ENCODE results near the gene NT5C2. TPM values are rescaled to one million over a fixed set of nuclear protein-coding genes. Genes with fewer than 3 reads are reported as not detected.

NT5C2 gene
- total RNA-seq, 1 experiment from 2014 or later: 91.2 TPM

DNA sequence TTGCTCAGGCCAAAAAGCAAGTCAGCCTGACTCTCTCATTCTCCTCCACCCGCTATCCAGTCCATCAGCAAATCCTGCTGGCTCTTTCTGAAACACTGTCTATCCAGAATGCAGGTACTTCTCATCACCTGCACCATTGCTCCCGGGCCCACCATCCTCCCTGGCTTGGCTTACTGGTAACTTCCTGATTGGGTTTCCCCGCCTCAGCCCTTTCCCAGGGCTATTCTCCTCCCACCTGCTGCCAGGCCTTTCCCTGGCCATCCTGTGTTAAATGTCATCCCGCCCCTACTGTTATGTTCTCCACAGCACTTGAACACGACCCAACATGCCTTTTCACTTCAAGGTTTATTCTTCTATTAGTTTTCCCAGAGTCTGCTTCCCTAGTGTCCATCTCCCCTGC lies 150.9 kb downstream of the NT5C2 start:
- H3K36me3 ChIP-seq (ENCODE audit: control insufficient read depth, insufficient read depth, low read length): no peaks in the 10 kb centered on the region
- DNase-seq: no peak
- H3K4me3 Mint-ChIP-seq (ENCODE audit: unreplicated experiment): no peak overlapping the region
- H3K9me3 Mint-ChIP-seq (ENCODE audit: unreplicated experiment): no peaks in the 10 kb centered on the region
- no peaks in the 10 kb centered on the region for H3K36me3 Mint-ChIP-seq (ENCODE audit: insufficient read depth, unreplicated experiment)
- TF ChIP-seq, protein P1, sequence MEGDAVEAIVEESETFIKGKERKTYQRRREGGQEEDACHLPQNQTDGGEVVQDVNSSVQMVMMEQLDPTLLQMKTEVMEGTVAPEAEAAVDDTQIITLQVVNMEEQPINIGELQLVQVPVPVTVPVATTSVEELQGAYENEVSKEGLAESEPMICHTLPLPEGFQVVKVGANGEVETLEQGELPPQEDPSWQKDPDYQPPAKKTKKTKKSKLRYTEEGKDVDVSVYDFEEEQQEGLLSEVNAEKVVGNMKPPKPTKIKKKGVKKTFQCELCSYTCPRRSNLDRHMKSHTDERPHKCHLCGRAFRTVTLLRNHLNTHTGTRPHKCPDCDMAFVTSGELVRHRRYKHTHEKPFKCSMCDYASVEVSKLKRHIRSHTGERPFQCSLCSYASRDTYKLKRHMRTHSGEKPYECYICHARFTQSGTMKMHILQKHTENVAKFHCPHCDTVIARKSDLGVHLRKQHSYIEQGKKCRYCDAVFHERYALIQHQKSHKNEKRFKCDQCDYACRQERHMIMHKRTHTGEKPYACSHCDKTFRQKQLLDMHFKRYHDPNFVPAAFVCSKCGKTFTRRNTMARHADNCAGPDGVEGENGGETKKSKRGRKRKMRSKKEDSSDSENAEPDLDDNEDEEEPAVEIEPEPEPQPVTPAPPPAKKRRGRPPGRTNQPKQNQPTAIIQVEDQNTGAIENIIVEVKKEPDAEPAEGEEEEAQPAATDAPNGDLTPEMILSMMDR (IDR thresholded peaks at IDR 0.05; ENCODE audit: insufficient read depth in 1 of 2, low read depth in 1 of 2, low read length in 1 of 2, severe bottlenecking in 1 of 2, unreplicated experiment in 1 of 2): no peak
- H3K9me3 ChIP-seq: no peaks in the 10 kb centered on the region
- intact Hi-C loops (cut with micrococcal nuclease; ENCODE audit: unreplicated experiment): no loop called here
- no TSS peak for BruUV-seq (replicated peaks)
- no peaks in the 10 kb centered on the region for H3K27me3 Mint-ChIP-seq (ENCODE audit: insufficient read depth, unreplicated experiment)
- no peaks in the 10 kb centered on the region for H3K4me1 Mint-ChIP-seq (ENCODE audit: low read depth, unreplicated experiment)
- POLR2A ChIA-PET: interaction anchor here (0.5 kb wide), 1 partner anchor 486 kb away, joined by 3 read pairs; no protein-coding TSS in a partner anchor
- CTCF ChIA-PET: no interaction called here
- H3K4me3 ChIP-seq (ENCODE audit: low read depth, low read length): no peak overlapping the region
- no peaks in the 10 kb centered on the region for H3K27me3 ChIP-seq (replicated peaks; ENCODE audit: control insufficient read depth, insufficient read depth, low read length)
- no peak overlapping the region for H3K27ac Mint-ChIP-seq (ENCODE audit: unreplicated experiment)
- no peaks in the 10 kb centered on the region for H3K4me1 ChIP-seq

DNA sequence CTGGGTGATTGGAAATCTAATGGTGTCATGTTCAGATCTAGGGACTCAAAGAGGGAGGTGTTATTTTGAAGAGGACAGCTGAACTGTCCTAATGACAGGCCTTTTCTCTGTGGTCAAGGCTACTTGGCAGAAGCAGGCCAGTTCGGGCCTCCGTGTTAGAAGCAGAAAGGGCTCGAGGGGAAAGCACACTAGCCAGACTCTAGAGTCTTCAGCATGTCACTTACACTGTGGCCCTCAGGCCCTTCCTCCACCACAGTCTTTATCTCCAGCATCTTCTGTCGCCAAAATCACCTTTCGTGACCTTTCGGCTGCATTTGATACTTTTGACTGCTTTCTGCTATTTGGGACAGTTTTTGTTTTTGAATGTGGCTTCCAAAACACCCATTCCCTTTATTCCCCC lies 151.7 kb downstream of the NT5C2 start:
- TF ChIP-seq, protein P1 (IDR thresholded peaks at IDR 0.05; ENCODE audit: insufficient read depth in 1 of 2, low read depth in 1 of 2, low read length in 1 of 2, severe bottlenecking in 1 of 2, unreplicated experiment in 1 of 2): no peak
- ChIA-PET CTCF (no interaction called here), POLR2A (no interaction called here)
- Mint-ChIP-seq H3K36me3 (ENCODE audit: insufficient read depth, unreplicated experiment) (no peaks in the 10 kb centered on the region), H3K27ac (ENCODE audit: unreplicated experiment) (no peak overlapping the region), H3K4me1 (ENCODE audit: low read depth, unreplicated experiment) (no peaks in the 10 kb centered on the region), H3K4me3 (ENCODE audit: unreplicated experiment) (no peak overlapping the region), H3K27me3 (ENCODE audit: insufficient read depth, unreplicated experiment) (no peaks in the 10 kb centered on the region), H3K9me3 (ENCODE audit: unreplicated experiment) (no peaks in the 10 kb centered on the region)
- no peaks in the 10 kb centered on the region for H3K9me3 ChIP-seq
- no peaks in the 10 kb centered on the region for H3K27me3 ChIP-seq (replicated peaks; ENCODE audit: control insufficient read depth, insufficient read depth, low read length)
- BruUV-seq (replicated peaks): no TSS peak
- intact Hi-C loops (cut with micrococcal nuclease; ENCODE audit: unreplicated experiment): no loop called here
- DNase-seq: no peak
- no peaks in the 10 kb centered on the region for H3K36me3 ChIP-seq (ENCODE audit: control insufficient read depth, insufficient read depth, low read length)
- no peaks in the 10 kb centered on the region for H3K4me1 ChIP-seq
- no peak overlapping the region for H3K4me3 ChIP-seq (ENCODE audit: low read depth, low read length)

DNA sequence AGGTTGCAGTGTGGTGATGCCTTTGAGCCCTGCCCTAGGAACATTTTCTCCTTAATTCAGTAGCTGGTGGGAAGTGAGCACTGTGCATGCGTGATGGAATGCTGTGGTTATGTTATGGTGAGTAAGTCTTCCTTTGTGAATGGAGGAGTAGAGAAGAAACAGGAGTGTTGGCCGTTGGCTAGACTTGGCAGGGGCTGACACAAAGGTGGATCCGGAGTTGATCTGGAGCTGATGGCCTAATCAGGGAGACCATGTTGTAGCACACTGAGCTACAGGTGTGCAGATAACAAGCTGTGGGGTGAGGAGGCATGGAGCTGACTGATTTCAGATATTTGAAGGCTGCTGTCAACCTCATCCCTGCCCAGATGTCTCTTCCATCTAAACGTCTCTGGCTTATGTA lies 152.7 kb downstream of the NT5C2 start:
- BruUV-seq (replicated peaks): no TSS peak
- Histone ChIP-seq H3K4me1 (no peaks in the 10 kb centered on the region), H3K9me3 (no peaks in the 10 kb centered on the region), H3K36me3 (ENCODE audit: control insufficient read depth, insufficient read depth, low read length) (no peaks in the 10 kb centered on the region), H3K27me3 (replicated peaks; ENCODE audit: control insufficient read depth, insufficient read depth, low read length) (no peaks in the 10 kb centered on the region), H3K4me3 (ENCODE audit: low read depth, low read length) (no peak overlapping the region)
- no peaks in the 10 kb centered on the region for H3K36me3 Mint-ChIP-seq (ENCODE audit: insufficient read depth, unreplicated experiment)
- TF ChIP-seq, protein P1 (IDR thresholded peaks at IDR 0.05; ENCODE audit: insufficient read depth in 1 of 2, low read depth in 1 of 2, low read length in 1 of 2, severe bottlenecking in 1 of 2, unreplicated experiment in 1 of 2): no peak
- ChIA-PET POLR2A (no interaction called here), CTCF (no interaction called here)
- H3K4me1 Mint-ChIP-seq (ENCODE audit: low read depth, unreplicated experiment): no peaks in the 10 kb centered on the region
- no peak overlapping the region for H3K27ac Mint-ChIP-seq (ENCODE audit: unreplicated experiment)
- no peaks in the 10 kb centered on the region for H3K9me3 Mint-ChIP-seq (ENCODE audit: unreplicated experiment)
- DNase-seq: no peak
- intact Hi-C loops (cut with micrococcal nuclease; ENCODE audit: unreplicated experiment): no loop called here
- H3K27me3 Mint-ChIP-seq (ENCODE audit: insufficient read depth, unreplicated experiment): no peaks in the 10 kb centered on the region
- no peak overlapping the region for H3K4me3 Mint-ChIP-seq (ENCODE audit: unreplicated experiment)

All from Caco-2 (cell line).